NB4 (cell line): Measurements from ENCODE around the gene CAPN11.

ENCODE experiments used
- CTCF ChIP-seq: IDR thresholded peaks from one replicate; pipeline ENCODE4 v1.5.1; 2012; ENCODE audit warnings: low read depth, low read length
- POLR2A ChIP-seq: IDR thresholded peaks from 2 replicates; pipeline ENCODE4 v1.6.1; 2011; ENCODE audit warnings: mild to moderate bottlenecking; ENCODE audit not compliant: insufficient read length; ENCODE audit errors: extremely low read depth

DNA sequence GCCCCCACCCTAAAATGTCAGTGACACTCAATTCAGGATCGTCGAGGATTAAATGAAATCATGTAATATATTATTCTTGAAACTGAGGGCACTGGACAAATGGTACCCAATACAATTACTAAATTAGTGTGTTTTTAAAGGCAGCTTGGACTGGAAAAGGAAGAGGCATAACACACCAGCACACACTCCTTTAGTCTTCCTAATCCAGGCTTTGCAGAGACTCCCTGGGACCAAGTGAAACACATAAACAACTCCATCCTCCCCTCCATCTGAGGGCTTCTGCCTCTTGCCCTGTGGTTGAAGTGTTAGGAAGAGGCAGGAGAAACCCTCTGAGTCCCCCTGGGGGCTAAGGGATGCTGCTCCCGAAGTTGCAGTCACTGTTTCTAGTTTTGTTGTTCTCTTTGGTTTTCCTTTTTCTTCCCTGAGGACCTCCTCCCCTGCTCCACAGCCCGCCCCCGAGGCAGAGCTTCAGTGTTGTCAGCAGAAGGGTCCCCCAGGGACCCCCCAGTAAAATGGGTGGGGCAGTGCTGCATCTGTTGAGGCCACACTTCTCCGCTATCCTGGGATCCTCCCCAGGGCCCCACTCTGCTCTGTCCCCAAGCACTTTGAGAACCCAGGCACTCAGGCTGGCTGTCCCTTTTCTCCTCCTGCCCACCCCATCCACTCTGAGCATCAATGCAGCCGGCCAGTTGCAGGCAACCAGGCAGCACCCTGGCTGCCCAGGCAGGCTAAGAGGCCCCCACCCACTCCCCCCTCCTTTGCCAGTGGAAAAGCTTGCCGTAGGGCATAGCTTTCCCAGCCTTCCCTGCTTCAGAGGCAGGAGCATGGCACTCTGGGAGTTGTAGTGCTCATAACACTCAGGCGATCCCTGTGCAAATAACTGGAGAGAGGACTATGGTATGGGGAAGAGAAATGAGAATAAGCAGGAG, 25.4 kb upstream of the CAPN11 start:
- TF ChIP-seq CTCF (no peak), POLR2A (no peak)
